B cell (primary cell): ENCODE results near the gene ISG15. TPM values are rescaled to one million over a fixed set of nuclear protein-coding genes. Genes with fewer than 3 reads are reported as not detected.
"Not testable (repeated sequence)": the region's sequence is repeated elsewhere in the genome, so short reads cannot be mapped to it uniquely, and the experiment has no call there.

Experiments
- ATAC-seq: fragments of 200-7000 bp; cut with Tn5 transposase; one replicate; pipeline ENCODE4 v1.10.0; 2021; ENCODE audit warnings: low read depth, mild to moderate bottlenecking, moderate number of reproducible peaks, moderate library complexity
- CTCF ChIA-PET: fragments of 350-600 bp; sonication (Branson Sonifier 250); formaldehyde crosslinking; loops from one replicate; lab custom pipeline; 2021; ENCODE audit warnings: antibody characterized with exemption, inconsistent platforms; lab: Charles Lee
- POLR2A ChIA-PET: fragments of 350-600 bp; sonication (Branson Sonifier 250); formaldehyde crosslinking; loops from one replicate; lab custom pipeline; 2021; ENCODE audit warnings: antibody characterized with exemption; lab: Charles Lee
- DNase-seq: peaks from one replicate; pipeline ENCODE4 v3.0.0; 2013
- H2AFZ ChIP-seq: 2 replicates; pipeline ENCODE4 v1.6.1; 2012; ENCODE audit warnings: mild to moderate bottlenecking, low read depth, low read length; ENCODE audit not compliant: insufficient read depth, poor library complexity, severe bottlenecking
- H3K27ac ChIP-seq, 2 donors: 1 replicate in 1 of 2; 2 replicates in 1 of 2; pipeline ENCODE4 v1.5.1; 2012 to 2013; ENCODE audit warnings: low read length in 2 of 2, mild to moderate bottlenecking in 2 of 2, moderate library complexity in 1 of 2
- H3K27me3 ChIP-seq, 4 experiments: fragments of 200-600 bp in 1 of 4; sonication (generic) in 1 of 4; replicated peaks in 1 of 4; 1 replicate in 2 of 4; 2 replicates in 2 of 4; pipeline versions ENCODE4 v1.6.1 to v1.7.0; 2013 to 2016; ENCODE audit warnings: low read length in 3 of 4, mild to moderate bottlenecking in 2 of 4, mixed read lengths in 1 of 4, moderate library complexity in 1 of 4; ENCODE audit not compliant: insufficient read depth in 4 of 4, control insufficient read depth in 3 of 4; ENCODE audit errors: control extremely low read depth in 1 of 4
- H3K36me3 ChIP-seq, 2 experiments: replicated peaks in 1 of 2; 1 replicate in 1 of 2; 2 replicates in 1 of 2; pipeline versions ENCODE4 v1.6.1 to v1.7.1; 2013; ENCODE audit warnings: low read length in 1 of 2; ENCODE audit not compliant: insufficient read depth in 2 of 2, control insufficient read depth in 1 of 2; ENCODE audit errors: control extremely low read depth in 1 of 2, extremely low read depth in 1 of 2
- H3K4me1 ChIP-seq, 2 donors: fragments of 200-600 bp in 1 of 2; sonication (generic) in 1 of 2; 1 replicate in 1 of 2; 2 replicates in 1 of 2; pipeline versions ENCODE4 v1.5.1 to v1.6.1; 2013 to 2017; ENCODE audit warnings: low read length in 2 of 2; ENCODE audit not compliant: control insufficient read depth in 2 of 2, insufficient read depth in 2 of 2
- H3K4me2 ChIP-seq: replicated peaks from 2 replicates; pipeline ENCODE3; 2012; ENCODE audit warnings: mild to moderate bottlenecking, low read depth, low read length; ENCODE audit not compliant: poor library complexity, severe bottlenecking
- H3K4me3 ChIP-seq, 5 experiments: fragments of 200-600 bp in 1 of 5; sonication (generic) in 1 of 5; 1 replicate in 3 of 5; 2 replicates in 2 of 5; pipeline versions ENCODE4 v1.5.1 to v1.7.0; 2011 to 2016; ENCODE audit warnings: low read length in 4 of 5, mild to moderate bottlenecking in 4 of 5, low read depth in 2 of 5, control low read depth in 1 of 5, moderate library complexity in 1 of 5; ENCODE audit not compliant: insufficient read depth in 1 of 5; ENCODE audit errors: control extremely low read depth in 1 of 5, extremely low read depth in 1 of 5
- H3K79me2 ChIP-seq: fragments of 200-600 bp; sonication (generic); one replicate; pipeline ENCODE4 v1.6.0; 2016; ENCODE audit warnings: low read length; ENCODE audit not compliant: control insufficient read depth, insufficient read depth
- H3K9ac ChIP-seq: fragments of 200-600 bp; sonication (generic); 2 replicates; pipeline ENCODE4 v1.6.1; 2017; ENCODE audit warnings: mild to moderate bottlenecking, low read length, moderate library complexity
- H3K9me3 ChIP-seq, 3 donors: one replicate each; pipeline versions ENCODE4 v1.6.1 to v1.7.1; 2013; ENCODE audit warnings: low read length in 2 of 3; ENCODE audit not compliant: control insufficient read depth in 2 of 3, insufficient read depth in 1 of 3; ENCODE audit errors: control extremely low read depth in 1 of 3
- H4K20me1 ChIP-seq: 2 replicates; pipeline ENCODE4 v1.6.0; 2012; ENCODE audit warnings: mild to moderate bottlenecking, low read length; ENCODE audit not compliant: insufficient read depth, control insufficient read depth, poor library complexity, severe bottlenecking
- H3K27ac Mint-ChIP-seq: one replicate; pipeline ENCODE4 v1.8.0; 2021; ENCODE audit warnings: mixed read lengths
- H3K27me3 Mint-ChIP-seq: one replicate; pipeline ENCODE4 v1.8.0; 2021; ENCODE audit warnings: mixed read lengths
- H3K4me1 Mint-ChIP-seq: one replicate; pipeline ENCODE4 v1.8.0; 2021; ENCODE audit warnings: mixed read lengths
- H3K4me3 Mint-ChIP-seq: one replicate; pipeline ENCODE4 v1.8.0; 2021; ENCODE audit warnings: mixed read lengths
- H3K9me3 Mint-ChIP-seq: one replicate; pipeline ENCODE4 v1.8.0; 2022; ENCODE audit warnings: mixed read lengths; ENCODE audit not compliant: insufficient read depth
- CTCF ChIP-seq: fragments of 200-600 bp; IDR thresholded peaks from one replicate; pipeline ENCODE4 v1.8.0; 2022; ENCODE audit warnings: antibody characterized with exemption, mild to moderate bottlenecking
- EZH2 ChIP-seq: IDR thresholded peaks from 2 replicates; pipeline ENCODE4 v1.6.1; 2012; ENCODE audit warnings: borderline replicate concordance, low read depth, mild to moderate bottlenecking, moderate library complexity, low read length; ENCODE audit not compliant: insufficient read depth, poor library complexity, severe bottlenecking
- WGBS: methylation state at CpG from one replicate; pipeline ENCODE4 v1.1.5; 2013; ENCODE audit warnings: missing lambda C conversion rate; ENCODE audit not compliant: insufficient coverage; 5-methylcytosine and 5-hydroxymethylcytosine counted together
- intact Hi-C: fragments of 100-400 bp; cut with micrococcal nuclease; formaldehyde crosslinking; loops from one replicate; pipeline ENCODE4 v1.10.0; 2022
- polyA plus RNA-seq: library from polyadenylated mRNA; depleted of rRNA; stranded (reverse); fragments of >200 nt; gene quantifications from 2 replicates; pipeline ENCODE4 v1.2.3, GENCODE V29; 2012
- total RNA-seq, 2 donors: library from RNA; stranded (reverse); fragments of 120-200 nt in 1 of 2; gene quantifications; 1 replicate in 1 of 2; 2 replicates in 1 of 2; pipeline versions ENCODE4 v1.2.3 to v1.2.4, GENCODE V29; 2013 to 2022

ISG15 gene
- total and polyA plus RNA-seq, 2 donors (not counting 1 experiment from before 2014, with no cell fraction given) = 28.3 to 91.4 TPM

- no peak for ATAC-seq
- Mint-ChIP-seq H3K27ac (no peak overlapping the region), H3K4me3 (no peak overlapping the region), H3K27me3 (peaks cover 43% of the 10 kb centered on the region), H3K9me3 (no peaks in the 10 kb centered on the region), H3K4me1 (no peaks in the 10 kb centered on the region)
- 75% methylated on average over 13 of the region's 13 CpGs for WGBS
- Histone ChIP-seq H3K9ac (no peak overlapping the region), H3K4me1 (peaks cover 0 to 3% of the 10 kb centered on the region in 2 donors), H3K4me3 (no peak overlapping the region), H3K27ac (no peak overlapping the region), H2AFZ (no peak overlapping the region), H3K4me2 (no peak overlapping the region), H3K9me3 (no peaks in the 10 kb centered on the region), H3K79me2 (no peaks in the 10 kb centered on the region), H3K36me3 (no peaks in the 10 kb centered on the region), H3K27me3 (peaks cover 0 to 22% (median 0%) of the 10 kb centered on the region in 4 experiments), H4K20me1 (no peaks in the 10 kb centered on the region)
- TF ChIP-seq CTCF (no peak), EZH2 (no peak)
- CTCF ChIA-PET = interaction anchor here (0.7 to 3.8 kb wide), 21 partner anchors 9 to 456 kb away, joined by 3 to 32 read pairs (median 6); partner anchors contain the start of genes HES4, ISG15 and PLEKHN1
- POLR2A ChIA-PET = no interaction called here
- no peak for DNase-seq
- intact Hi-C loops = loop anchor here (2.0 kb wide), 1 partner anchor 306 kb away; no protein-coding TSS in a partner anchor
Measured at GRCh38 chr1:985126-985525, 28.2 kb upstream of the ISG15 start.

- intact Hi-C loops, H3K27ac ChIP-seq, H3K4me3 ChIP-seq, H3K4me2 ChIP-seq, POLR2A ChIA-PET, H3K36me3 ChIP-seq, H4K20me1 ChIP-seq, H3K4me1 ChIP-seq, H3K4me3 Mint-ChIP-seq, H3K9ac ChIP-seq, H3K9me3 Mint-ChIP-seq, H3K27ac Mint-ChIP-seq, H3K4me1 Mint-ChIP-seq, ATAC-seq, H2AFZ ChIP-seq, H3K79me2 ChIP-seq, DNase-seq: not testable (repeated sequence)
- CTCF ChIA-PET = interaction anchor here (0.9 kb wide), 1 partner anchor 14 kb away, joined by 3 read pairs; no protein-coding TSS in a partner anchor
- WGBS = 87% methylated on average over 3 of the region's 5 CpGs
- Histone ChIP-seq H3K27me3 (peaks cover 0 to 18% (median 0%) of the 10 kb centered on the region in 4 experiments), H3K9me3 (peaks cover 0 to 14% (median 3%) of the 10 kb centered on the region in 3 donors)
- H3K27me3 Mint-ChIP-seq = peaks cover 55% of the 10 kb centered on the region
Measured at GRCh38 chr1:988061-988460, 25.2 kb upstream of the ISG15 start.

GRCh38 chr1:991275-991674 lies 22.0 kb upstream of the ISG15 start:
- H3K27me3 Mint-ChIP-seq = peaks cover 48% of the 10 kb centered on the region
- H3K79me2 ChIP-seq, H3K4me1 ChIP-seq, H3K36me3 ChIP-seq, ATAC-seq, H3K27ac ChIP-seq, H2AFZ ChIP-seq, H3K4me1 Mint-ChIP-seq, H3K9ac ChIP-seq, H3K4me3 Mint-ChIP-seq, POLR2A ChIA-PET, H3K4me3 ChIP-seq, CTCF ChIA-PET, H3K4me2 ChIP-seq, intact Hi-C loops, H3K27ac Mint-ChIP-seq, H4K20me1 ChIP-seq, H3K9me3 Mint-ChIP-seq, DNase-seq: not testable (repeated sequence)
- WGBS = 86% methylated on average over 2 of the region's 6 CpGs
- Histone ChIP-seq H3K9me3 (peaks cover 0 to 22% (median 3%) of the 10 kb centered on the region in 3 donors), H3K27me3 (peaks cover 0 to 29% (median 0%) of the 10 kb centered on the region in 4 experiments)
